ENCODE data around the gene CTR9. TPM values are rescaled to one million over a fixed set of nuclear protein-coding genes. Genes with fewer than 3 reads are reported as not detected.

CTR9 gene
- total and polyA plus RNA-seq, 2 of the 8 experiments (the other 6 are each of a cell fraction or from before 2014, with no cell fraction given), result 6.1 to 37.7 TPM

GRCh38 chr11:10728789-10729472 is 22.1 kb upstream of the CTR9 start (continued):
- TF ChIP-seq USF2 (IDR thresholded peaks at IDR 0.05; ENCODE audit: low read length) (peak; percentile 70), PHF8 (conservative IDR thresholded peaks at IDR 0.05; ENCODE audit: low read depth, low read length) (peak; percentile 49; the same call in 1 of the 2 replicates), KDM4A (IDR thresholded peaks at IDR 0.05; ENCODE audit: low read depth, low read length, severe bottlenecking) (peak; percentile 84), SIX5 (IDR thresholded peaks at IDR 0.05; ENCODE audit: low read depth, low read length) (peak; percentile 78), TAF7 (optimal IDR thresholded peaks at IDR 0.05; ENCODE audit: borderline replicate concordance, low read depth, low read length) (peak; percentile 43), TBP (IDR thresholded peaks at IDR 0.05; ENCODE audit: low read depth, low read length) (peak; percentile 33; the same call in 1 of the 2 replicates), EGR1 (IDR thresholded peaks at IDR 0.05; ENCODE audit: borderline replicate concordance, low read depth, low read length) (peak; percentile 20; the same call in 1 of the 2 replicates), TAF1 (IDR thresholded peaks at IDR 0.05; ENCODE audit: low read depth, low read length) (peak; percentile 40; the same call in 1 of the 2 replicates)
- TF ChIP-seq, protein P1, sequence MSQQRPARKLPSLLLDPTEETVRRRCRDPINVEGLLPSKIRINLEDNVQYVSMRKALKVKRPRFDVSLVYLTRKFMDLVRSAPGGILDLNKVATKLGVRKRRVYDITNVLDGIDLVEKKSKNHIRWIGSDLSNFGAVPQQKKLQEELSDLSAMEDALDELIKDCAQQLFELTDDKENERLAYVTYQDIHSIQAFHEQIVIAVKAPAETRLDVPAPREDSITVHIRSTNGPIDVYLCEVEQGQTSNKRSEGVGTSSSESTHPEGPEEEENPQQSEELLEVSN (IDR thresholded peaks at IDR 0.05), result peak; percentile 87

All from H1 (cell line).